HepG2 (cell line): ENCODE data around the gene BCL2A1. TPM values are rescaled to one million over a fixed set of nuclear protein-coding genes. Genes with fewer than 3 reads are reported as not detected.

ENCODE experiments used
- HOXA3 ChIP-seq: sonication (generic); formaldehyde crosslinking; IDR thresholded peaks from 2 replicates; pipeline ENCODE4 v1.5.0; 2020; ENCODE audit warnings: missing genetic modification reagents
- JUNB ChIP-seq: sonication (generic); formaldehyde crosslinking; IDR thresholded peaks from 2 replicates; pipeline ENCODE4 v1.8.0; 2022; ENCODE audit warnings: missing genetic modification reagents, mild to moderate bottlenecking, borderline replicate concordance
- MIXL1 ChIP-seq: IDR thresholded peaks from 2 replicates; pipeline ENCODE4 v1.6.1; 2016
- POGZ ChIP-seq: sonication (generic); formaldehyde crosslinking; IDR thresholded peaks from 2 replicates; pipeline ENCODE4 v1.4.0; 2020; ENCODE audit warnings: mild to moderate bottlenecking, missing genetic modification reagents
- RARA ChIP-seq: IDR thresholded peaks from 2 replicates; pipeline ENCODE4 v1.6.1; 2016; ENCODE audit warnings: missing genetic modification reagents, missing compliant biosample characterization
- SALL1 ChIP-seq: sonication (generic); formaldehyde crosslinking; IDR thresholded peaks from 2 replicates; pipeline ENCODE4 v1.8.0; 2022; ENCODE audit warnings: mild to moderate bottlenecking, missing genetic modification reagents
- WIZ ChIP-seq: sonication (generic); formaldehyde crosslinking; IDR thresholded peaks from 2 replicates; pipeline ENCODE4 v1.5.1; 2020; ENCODE audit warnings: mild to moderate bottlenecking, missing genetic modification reagents
- ZBTB20 ChIP-seq: sonication (generic); formaldehyde crosslinking; IDR thresholded peaks from 2 replicates; pipeline ENCODE4 v1.8.1; 2023; ENCODE audit warnings: missing genetic modification reagents, low read depth, mild to moderate bottlenecking, borderline replicate concordance
- ZFY ChIP-seq: sonication (generic); formaldehyde crosslinking; IDR thresholded peaks from 2 replicates; pipeline ENCODE4 v1.4.0; 2020; ENCODE audit warnings: missing genetic modification reagents
- ZMYM4 ChIP-seq: sonication (generic); formaldehyde crosslinking; IDR thresholded peaks from 2 replicates; pipeline ENCODE4 v1.8.1; 2023; ENCODE audit warnings: mild to moderate bottlenecking, missing genetic modification reagents
- polyA plus RNA-seq, 8 experiments: library from polyadenylated mRNA; depleted of rRNA in 3 of 8; stranded (reverse) in 7 of 8; unstranded in 1 of 8; fragments of >200 nt; fragmentation: Illumina TruSeq in 4 of 8; extraction: Trizol in 4 of 8; gene quantifications; 2 replicates each; pipeline versions ENCODE4 v1.2.1 to v1.2.3, GENCODE V29; 2011 to 2016; ENCODE audit warnings: low read depth in 4 of 8, missing spikeins in 1 of 8, mixed read lengths in 1 of 8; ENCODE audit not compliant: insufficient read depth in 1 of 8
- total RNA-seq, 5 experiments: library from RNA; depleted of rRNA; stranded (reverse); fragments of >200 nt; fragmentation: Illumina TruSeq; extraction: Trizol; gene quantifications; 2 replicates each; pipeline ENCODE4 v1.2.3, GENCODE V29; 2016; ENCODE audit warnings: low read depth in 1 of 5
- TF ChIP-seq, protein P1 (sequence below): sonication (generic); formaldehyde crosslinking; IDR thresholded peaks from 2 replicates; pipeline ENCODE4 v1.4.0; 2020; ENCODE audit warnings: low read depth, missing genetic modification reagents
- TF ChIP-seq, protein P2 (sequence below): IDR thresholded peaks from 2 replicates; pipeline ENCODE4 v1.6.1; 2016; ENCODE audit warnings: mild to moderate bottlenecking
- TF ChIP-seq, protein P3 (sequence below): sonication (generic); formaldehyde crosslinking; IDR thresholded peaks from 2 replicates; pipeline ENCODE4 v1.5.1; 2020; ENCODE audit warnings: mild to moderate bottlenecking, missing genetic modification reagents
- TF ChIP-seq, protein P4 (sequence below), 2 experiments: sonication (generic) in 1 of 2; formaldehyde crosslinking in 1 of 2; IDR thresholded peaks; 2 replicates each; pipeline versions ENCODE4 v1.4.0 to v1.6.1; 2018 to 2020; ENCODE audit warnings: missing genetic modification reagents in 2 of 2, borderline replicate concordance in 1 of 2, low read depth in 1 of 2, mild to moderate bottlenecking in 1 of 2, missing biosample characterization in 1 of 2
- TF ChIP-seq, protein P5 (sequence below): sonication (generic); formaldehyde crosslinking; IDR thresholded peaks from 2 replicates; pipeline ENCODE4 v1.4.0; 2020; ENCODE audit warnings: mild to moderate bottlenecking, missing genetic modification reagents

Gene BCL2A1
- total and polyA plus RNA-seq, 2 of the 13 experiments (the other 11 are each of a cell fraction or from before 2014, with no cell fraction given), result 0.08 to 0.31 TPM

DNA sequence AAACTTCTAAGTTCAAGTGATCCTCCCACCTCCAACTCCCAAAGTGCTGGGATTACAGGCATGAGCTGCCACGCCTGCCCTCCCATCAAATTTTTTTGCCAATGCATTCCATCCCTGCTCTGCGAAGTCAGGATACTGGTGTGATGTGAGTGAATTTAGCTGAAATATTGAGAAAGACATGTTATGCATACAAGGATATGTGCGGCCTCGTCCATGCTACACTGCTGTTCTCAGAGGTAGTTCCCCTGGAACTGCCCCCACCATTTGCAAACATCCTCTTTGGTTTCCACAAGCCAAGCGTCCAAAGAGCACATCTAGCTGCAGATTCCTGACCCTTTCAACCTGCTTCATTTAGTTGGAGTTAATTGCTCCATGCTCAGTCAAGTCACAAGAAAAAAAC lies 36.5 kb upstream of the BCL2A1 start (continued):
- TF ChIP-seq ZFY (CRISPR knock-in tag) (0 out of 2 replicates have a peak, but pooled peaks have one; percentile 18), MIXL1 (CRISPR knock-in tag) (peak; percentile 56; the same call in 1 of the 2 replicates), WIZ (CRISPR knock-in tag) (0 out of 2 replicates have a peak, but pooled peaks have one; percentile 36), JUNB (CRISPR knock-in tag) (no peak), POGZ (peak; percentile 43), ZMYM4 (CRISPR knock-in tag) (peak; percentile 86), HOXA3 (peak; percentile 59; the same call in 1 of the 2 replicates), SALL1 (CRISPR knock-in tag) (peak; percentile 55), ZBTB20 (CRISPR knock-in tag) (0 out of 2 replicates have a peak, but pooled peaks have one; percentile 41), RARA (CRISPR knock-in tag) (peak; percentile 51; the same call in 1 of the 2 replicates)
- TF ChIP-seq, protein P1, sequence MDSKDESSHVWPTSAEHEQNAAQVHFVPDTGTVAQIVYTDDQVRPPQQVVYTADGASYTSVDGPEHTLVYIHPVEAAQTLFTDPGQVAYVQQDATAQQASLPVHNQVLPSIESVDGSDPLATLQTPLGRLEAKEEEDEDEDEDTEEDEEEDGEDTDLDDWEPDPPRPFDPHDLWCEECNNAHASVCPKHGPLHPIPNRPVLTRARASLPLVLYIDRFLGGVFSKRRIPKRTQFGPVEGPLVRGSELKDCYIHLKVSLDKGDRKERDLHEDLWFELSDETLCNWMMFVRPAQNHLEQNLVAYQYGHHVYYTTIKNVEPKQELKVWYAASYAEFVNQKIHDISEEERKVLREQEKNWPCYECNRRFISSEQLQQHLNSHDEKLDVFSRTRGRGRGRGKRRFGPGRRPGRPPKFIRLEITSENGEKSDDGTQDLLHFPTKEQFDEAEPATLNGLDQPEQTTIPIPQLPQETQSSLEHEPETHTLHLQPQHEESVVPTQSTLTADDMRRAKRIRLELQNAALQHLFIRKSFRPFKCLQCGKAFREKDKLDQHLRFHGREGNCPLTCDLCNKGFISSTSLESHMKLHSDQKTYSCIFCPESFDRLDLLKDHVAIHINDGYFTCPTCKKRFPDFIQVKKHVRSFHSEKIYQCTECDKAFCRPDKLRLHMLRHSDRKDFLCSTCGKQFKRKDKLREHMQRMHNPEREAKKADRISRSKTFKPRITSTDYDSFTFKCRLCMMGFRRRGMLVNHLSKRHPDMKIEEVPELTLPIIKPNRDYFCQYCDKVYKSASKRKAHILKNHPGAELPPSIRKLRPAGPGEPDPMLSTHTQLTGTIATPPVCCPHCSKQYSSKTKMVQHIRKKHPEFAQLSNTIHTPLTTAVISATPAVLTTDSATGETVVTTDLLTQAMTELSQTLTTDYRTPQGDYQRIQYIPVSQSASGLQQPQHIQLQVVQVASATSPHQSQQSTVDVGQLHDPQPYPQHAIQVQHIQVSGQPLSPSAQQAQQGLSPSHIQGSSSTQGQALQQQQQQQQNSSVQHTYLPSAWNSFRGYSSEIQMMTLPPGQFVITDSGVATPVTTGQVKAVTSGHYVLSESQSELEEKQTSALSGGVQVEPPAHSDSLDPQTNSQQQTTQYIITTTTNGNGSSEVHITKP (CRISPR knock-in tag), result 0 out of 2 replicates have a peak, but pooled peaks have one; percentile 20
- TF ChIP-seq, protein P2, sequence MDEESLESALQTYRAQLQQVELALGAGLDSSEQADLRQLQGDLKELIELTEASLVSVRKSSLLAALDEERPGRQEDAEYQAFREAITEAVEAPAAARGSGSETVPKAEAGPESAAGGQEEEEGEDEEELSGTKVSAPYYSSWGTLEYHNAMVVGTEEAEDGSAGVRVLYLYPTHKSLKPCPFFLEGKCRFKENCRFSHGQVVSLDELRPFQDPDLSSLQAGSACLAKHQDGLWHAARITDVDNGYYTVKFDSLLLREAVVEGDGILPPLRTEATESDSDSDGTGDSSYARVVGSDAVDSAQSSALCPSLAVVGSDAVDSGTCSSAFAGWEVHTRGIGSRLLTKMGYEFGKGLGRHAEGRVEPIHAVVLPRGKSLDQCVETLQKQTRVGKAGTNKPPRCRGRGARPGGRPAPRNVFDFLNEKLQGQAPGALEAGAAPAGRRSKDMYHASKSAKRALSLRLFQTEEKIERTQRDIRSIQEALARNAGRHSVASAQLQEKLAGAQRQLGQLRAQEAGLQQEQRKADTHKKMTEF (CRISPR knock-in tag), result 0 out of 2 replicates have a peak, but pooled peaks have one; percentile 34
- TF ChIP-seq, protein P3, sequence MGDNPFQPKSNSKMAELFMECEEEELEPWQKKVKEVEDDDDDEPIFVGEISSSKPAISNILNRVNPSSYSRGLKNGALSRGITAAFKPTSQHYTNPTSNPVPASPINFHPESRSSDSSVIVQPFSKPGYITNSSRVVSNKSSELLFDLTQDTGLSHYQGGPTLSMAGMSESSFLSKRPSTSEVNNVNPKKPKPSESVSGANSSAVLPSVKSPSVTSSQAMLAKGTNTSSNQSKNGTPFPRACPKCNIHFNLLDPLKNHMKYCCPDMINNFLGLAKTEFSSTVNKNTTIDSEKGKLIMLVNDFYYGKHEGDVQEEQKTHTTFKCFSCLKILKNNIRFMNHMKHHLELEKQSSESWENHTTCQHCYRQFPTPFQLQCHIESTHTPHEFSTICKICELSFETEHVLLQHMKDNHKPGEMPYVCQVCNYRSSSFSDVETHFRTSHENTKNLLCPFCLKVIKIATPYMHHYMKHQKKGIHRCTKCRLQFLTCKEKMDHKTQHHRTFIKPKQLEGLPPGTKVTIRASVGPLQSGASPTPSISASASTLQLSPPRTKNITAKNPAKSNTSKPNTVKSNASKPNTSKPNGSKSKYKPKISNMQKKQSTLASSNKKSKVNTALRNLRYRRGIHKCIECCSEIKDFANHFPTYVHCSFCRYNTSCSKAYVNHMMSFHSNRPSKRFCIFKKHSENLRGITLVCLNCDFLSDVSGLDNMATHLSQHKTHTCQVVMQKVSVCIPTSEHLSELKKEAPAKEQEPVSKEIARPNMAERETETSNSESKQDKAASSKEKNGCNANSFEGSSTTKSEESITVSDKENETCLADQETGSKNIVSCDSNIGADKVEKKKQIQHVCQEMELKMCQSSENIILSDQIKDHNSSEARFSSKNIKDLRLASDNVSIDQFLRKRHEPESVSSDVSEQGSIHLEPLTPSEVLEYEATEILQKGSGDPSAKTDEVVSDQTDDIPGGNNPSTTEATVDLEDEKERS (CRISPR knock-in tag), result 0 out of 2 replicates have a peak, but pooled peaks have one; percentile 20
- TF ChIP-seq, protein P4, sequence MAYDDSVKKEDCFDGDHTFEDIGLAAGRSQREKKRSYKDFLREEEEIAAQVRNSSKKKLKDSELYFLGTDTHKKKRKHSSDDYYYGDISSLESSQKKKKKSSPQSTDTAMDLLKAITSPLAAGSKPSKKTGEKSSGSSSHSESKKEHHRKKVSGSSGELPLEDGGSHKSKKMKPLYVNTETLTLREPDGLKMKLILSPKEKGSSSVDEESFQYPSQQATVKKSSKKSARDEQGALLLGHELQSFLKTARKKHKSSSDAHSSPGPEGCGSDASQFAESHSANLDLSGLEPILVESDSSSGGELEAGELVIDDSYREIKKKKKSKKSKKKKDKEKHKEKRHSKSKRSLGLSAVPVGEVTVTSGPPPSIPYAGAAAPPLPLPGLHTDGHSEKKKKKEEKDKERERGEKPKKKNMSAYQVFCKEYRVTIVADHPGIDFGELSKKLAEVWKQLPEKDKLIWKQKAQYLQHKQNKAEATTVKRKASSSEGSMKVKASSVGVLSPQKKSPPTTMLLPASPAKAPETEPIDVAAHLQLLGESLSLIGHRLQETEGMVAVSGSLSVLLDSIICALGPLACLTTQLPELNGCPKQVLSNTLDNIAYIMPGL (CRISPR knock-in tag; IDR thresholded peaks at IDR 0.05; ENCODE audit: borderline replicate concordance in 1 of 2, low read depth in 1 of 2), result no peak
- TF ChIP-seq, protein P5, sequence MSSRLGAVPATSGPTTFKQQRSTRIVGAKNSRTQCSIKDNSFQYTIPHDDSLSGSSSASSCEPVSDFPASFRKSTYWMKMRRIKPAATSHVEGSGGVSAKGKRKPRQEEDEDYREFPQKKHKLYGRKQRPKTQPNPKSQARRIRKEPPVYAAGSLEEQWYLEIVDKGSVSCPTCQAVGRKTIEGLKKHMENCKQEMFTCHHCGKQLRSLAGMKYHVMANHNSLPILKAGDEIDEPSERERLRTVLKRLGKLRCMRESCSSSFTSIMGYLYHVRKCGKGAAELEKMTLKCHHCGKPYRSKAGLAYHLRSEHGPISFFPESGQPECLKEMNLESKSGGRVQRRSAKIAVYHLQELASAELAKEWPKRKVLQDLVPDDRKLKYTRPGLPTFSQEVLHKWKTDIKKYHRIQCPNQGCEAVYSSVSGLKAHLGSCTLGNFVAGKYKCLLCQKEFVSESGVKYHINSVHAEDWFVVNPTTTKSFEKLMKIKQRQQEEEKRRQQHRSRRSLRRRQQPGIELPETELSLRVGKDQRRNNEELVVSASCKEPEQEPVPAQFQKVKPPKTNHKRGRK, result no peak
